ENCODE measurements around the gene HEPN1. TPM values are rescaled to one million over a fixed set of nuclear protein-coding genes. Genes with fewer than 3 reads are reported as not detected.

Gene HEPN1
- total RNA-seq, 2 donors from 2014 or later: not detected

DNA sequence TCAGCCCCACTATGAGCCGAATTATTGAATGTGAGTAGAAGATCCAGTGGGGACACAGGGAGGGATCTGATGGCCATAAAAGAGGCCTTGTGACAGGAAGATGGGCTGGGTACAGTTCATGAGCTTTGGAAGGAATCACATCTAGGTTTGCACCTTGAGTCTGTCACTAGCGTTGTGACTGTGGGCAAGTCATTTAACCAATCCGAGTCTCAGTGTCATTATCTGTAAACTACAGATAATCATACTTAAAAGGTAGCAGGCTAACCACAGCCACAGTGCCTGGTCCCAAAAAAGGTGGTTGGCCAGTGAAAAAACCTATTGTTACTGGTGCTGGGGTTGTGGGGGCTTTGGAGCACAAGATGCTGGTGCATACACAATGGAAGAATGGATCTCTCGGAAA, 3.8 kb downstream of the HEPN1 start:
- Mint-ChIP-seq H3K4me1 (ENCODE audit: low read depth) (peaks cover 12% of the 10 kb centered on the region), H3K4me3 (no peak overlapping the region), H3K9me3 (no peaks in the 10 kb centered on the region), H3K27ac (no peak overlapping the region), H3K27me3 (ENCODE audit: low read depth) (no peaks in the 10 kb centered on the region), H3K36me3 (ENCODE audit: insufficient read depth in 2 of 2) (no peaks in the 10 kb centered on the region)
- no peak for DNase-seq
- ATAC-seq (replicated peaks in 1 of 2): peak; percentile 19 to 28

GRCh38 chr11:124923296-124923695, 4.2 kb downstream of the HEPN1 start:
- Mint-ChIP-seq H3K36me3 (ENCODE audit: insufficient read depth in 2 of 2) (no peaks in the 10 kb centered on the region), H3K4me1 (ENCODE audit: low read depth) (peaks cover 12% of the 10 kb centered on the region), H3K27ac (no peak overlapping the region), H3K4me3 (no peak overlapping the region), H3K27me3 (ENCODE audit: low read depth) (no peaks in the 10 kb centered on the region), H3K9me3 (no peaks in the 10 kb centered on the region)
- no peak for ATAC-seq (replicated peaks in 1 of 2)
- peak in 1 of 2 donors; percentile 5 for DNase-seq

- H3K27me3 Mint-ChIP-seq (ENCODE audit: low read depth): no peaks in the 10 kb centered on the region
- no peak overlapping the region for H3K4me3 Mint-ChIP-seq
- no peaks in the 10 kb centered on the region for H3K9me3 Mint-ChIP-seq
- DNase-seq: no peak
- peaks cover 12% of the 10 kb centered on the region for H3K4me1 Mint-ChIP-seq (ENCODE audit: low read depth)
- no peak overlapping the region for H3K27ac Mint-ChIP-seq
- ATAC-seq (replicated peaks in 1 of 2): no peak
- no peaks in the 10 kb centered on the region for H3K36me3 Mint-ChIP-seq (ENCODE audit: insufficient read depth in 2 of 2)
Measured at GRCh38 chr11:124928942-124929665, 10.1 kb downstream of the HEPN1 start.

- Mint-ChIP-seq H3K36me3 (ENCODE audit: insufficient read depth in 2 of 2) (no peaks in the 10 kb centered on the region), H3K9me3 (no peaks in the 10 kb centered on the region), H3K4me3 (no peak overlapping the region), H3K27me3 (ENCODE audit: low read depth) (no peaks in the 10 kb centered on the region), H3K27ac (no peak overlapping the region), H3K4me1 (ENCODE audit: low read depth) (peaks cover 12% of the 10 kb centered on the region)
- no peak for DNase-seq
- ATAC-seq (replicated peaks in 1 of 2): no peak
Measured at GRCh38 chr11:124930799-124931198, 11.7 kb downstream of the HEPN1 start.

- DNase-seq: no peak
- Mint-ChIP-seq H3K9me3 (no peaks in the 10 kb centered on the region), H3K4me3 (no peak overlapping the region), H3K36me3 (ENCODE audit: insufficient read depth in 2 of 2) (no peaks in the 10 kb centered on the region), H3K27ac (no peak overlapping the region), H3K4me1 (ENCODE audit: low read depth) (peaks cover 12% of the 10 kb centered on the region), H3K27me3 (ENCODE audit: low read depth) (no peaks in the 10 kb centered on the region)
- no peak for ATAC-seq (replicated peaks in 1 of 2)
Measured at GRCh38 chr11:124934862-124935547, 16.0 kb downstream of the HEPN1 start.

DNA sequence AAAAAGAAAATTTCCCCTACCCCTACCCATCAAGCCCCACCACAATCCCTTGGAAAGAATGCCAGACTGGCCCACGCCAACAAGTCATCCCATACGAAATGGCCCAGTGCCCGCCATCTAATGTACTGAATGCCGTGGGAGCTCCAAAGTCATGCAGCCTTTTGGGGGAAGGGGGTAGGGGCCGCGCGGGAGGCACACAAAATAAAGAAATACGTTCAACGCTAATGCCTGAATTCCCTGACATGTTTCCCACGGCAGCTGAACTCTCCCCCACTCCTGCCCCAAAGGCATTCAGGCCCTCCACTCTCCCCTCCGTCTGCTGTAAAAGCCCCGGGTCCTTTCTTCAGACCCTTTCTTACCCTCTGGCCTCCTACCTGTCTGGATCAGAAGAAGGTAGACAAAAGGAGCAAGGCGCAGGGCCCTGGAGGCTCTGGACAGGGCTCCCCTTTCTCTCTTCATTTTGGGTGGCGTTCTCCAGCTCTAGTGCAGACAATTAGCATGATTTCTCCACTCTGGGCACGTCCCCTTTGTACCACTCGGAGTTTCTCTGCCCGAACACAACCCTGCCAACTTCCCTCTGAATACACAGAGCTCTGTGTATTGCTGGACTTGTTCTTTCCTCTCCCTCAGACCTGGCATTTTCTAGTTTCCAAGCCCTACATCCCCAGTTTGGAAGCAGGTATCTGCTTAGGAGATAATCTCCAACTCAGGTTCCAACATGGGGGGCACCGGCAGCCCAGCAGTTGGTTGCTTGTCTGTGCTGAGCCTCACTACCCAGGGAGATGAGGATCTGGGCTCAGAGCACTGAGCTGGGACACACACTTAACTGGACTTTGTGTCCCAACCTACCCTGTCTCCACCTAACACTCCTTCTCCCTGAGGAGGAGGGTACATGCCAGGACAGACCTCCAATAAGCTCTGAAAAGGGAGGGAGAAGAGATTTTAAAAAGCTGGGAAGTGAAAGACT, 16.8 kb downstream of the HEPN1 start, which contains the start of gene HEPACAM:
Gene HEPACAM, minus strand, starts transcription at position 500 of the 967 bp plus-strand sequence. Its CDS starts 41 bp downstream, at position 459.
- Mint-ChIP-seq H3K27me3 (ENCODE audit: low read depth) (no peaks in the 10 kb centered on the region), H3K36me3 (ENCODE audit: insufficient read depth in 2 of 2) (no peaks in the 10 kb centered on the region), H3K4me3 (no peak within 1 kb of the TSS), H3K9me3 (no peaks in the 10 kb centered on the region), H3K27ac (no peak within 1 kb of the TSS), H3K4me1 (ENCODE audit: low read depth) (peaks cover 6% of the 10 kb centered on the region)
- no peak for DNase-seq
- no peak for ATAC-seq (replicated peaks in 1 of 2)

DNA sequence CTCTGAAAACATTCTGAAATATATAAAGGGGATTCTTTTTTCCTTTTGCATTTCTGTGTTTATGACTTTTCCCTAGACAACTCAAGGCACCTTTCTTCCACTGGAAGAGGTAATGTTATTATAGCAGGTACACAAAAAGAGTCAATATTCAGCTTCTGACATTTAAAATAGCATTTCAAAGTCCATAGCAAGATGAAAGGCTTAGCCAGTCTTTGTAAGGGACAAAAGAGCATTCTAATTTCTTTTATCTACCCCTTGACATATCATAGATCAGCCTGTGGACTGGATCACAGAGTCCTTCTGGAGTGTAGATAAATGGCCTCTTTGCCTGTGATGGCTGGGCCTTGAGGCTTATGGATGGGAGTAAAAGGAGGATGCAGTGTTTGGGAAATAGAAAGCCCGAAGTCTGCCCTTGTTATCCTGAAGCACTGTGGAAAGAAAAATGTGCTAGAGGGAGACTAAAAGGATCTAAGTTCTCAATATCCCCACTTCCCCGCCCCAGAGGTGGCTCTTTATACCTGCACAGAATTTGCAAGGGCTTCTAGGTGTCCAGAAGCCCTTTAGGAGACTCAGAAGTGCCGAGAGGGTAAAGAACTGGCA, 18.4 kb downstream of the HEPN1 start:
- H3K27me3 Mint-ChIP-seq (ENCODE audit: low read depth): no peaks in the 10 kb centered on the region

GRCh38 chr11:124938206-124938765, 19.2 kb downstream of the HEPN1 start:
- no peak overlapping the region for H3K4me3 Mint-ChIP-seq
- peaks cover 13% of the 10 kb centered on the region for H3K4me1 Mint-ChIP-seq (ENCODE audit: low read depth)

More for the DNA sequence above, 18.4 kb downstream of the HEPN1 start:
- Mint-ChIP-seq H3K4me3 (no peak overlapping the region), H3K4me1 (ENCODE audit: low read depth) (peaks cover 4% of the 10 kb centered on the region), H3K9me3 (no peaks in the 10 kb centered on the region), H3K27ac (no peak overlapping the region), H3K36me3 (ENCODE audit: insufficient read depth in 2 of 2) (no peaks in the 10 kb centered on the region)
- DNase-seq (no peak), ATAC-seq (replicated peaks in 1 of 2) (no peak)

GRCh38 chr11:124938970-124939369, 19.9 kb downstream of the HEPN1 start:
- H3K36me3 Mint-ChIP-seq (ENCODE audit: insufficient read depth in 2 of 2): no peaks in the 10 kb centered on the region
- DNase-seq: no peak
- H3K4me1 Mint-ChIP-seq (ENCODE audit: low read depth): peaks cover 19% of the 10 kb centered on the region
- no peak overlapping the region for H3K27ac Mint-ChIP-seq
- no peaks in the 10 kb centered on the region for H3K27me3 Mint-ChIP-seq (ENCODE audit: low read depth)
- ATAC-seq (replicated peaks in 1 of 2): no peak
- H3K9me3 Mint-ChIP-seq: no peaks in the 10 kb centered on the region
- no peak overlapping the region for H3K4me3 Mint-ChIP-seq

More at GRCh38 chr11:124938206-124938765, 19.2 kb downstream of the HEPN1 start:
- DNase-seq (no peak), ATAC-seq (replicated peaks in 1 of 2) (no peak)
- Mint-ChIP-seq H3K27ac (no peak overlapping the region), H3K9me3 (no peaks in the 10 kb centered on the region), H3K36me3 (ENCODE audit: insufficient read depth in 2 of 2) (no peaks in the 10 kb centered on the region), H3K27me3 (ENCODE audit: low read depth) (no peaks in the 10 kb centered on the region)

- H3K27me3 Mint-ChIP-seq (ENCODE audit: low read depth): no peaks in the 10 kb centered on the region
- DNase-seq (no peak), ATAC-seq (replicated peaks in 1 of 2) (no peak)
- H3K27ac Mint-ChIP-seq: no peak overlapping the region
- no peaks in the 10 kb centered on the region for H3K36me3 Mint-ChIP-seq (ENCODE audit: insufficient read depth in 2 of 2)
- no peak overlapping the region for H3K4me3 Mint-ChIP-seq
- H3K4me1 Mint-ChIP-seq (ENCODE audit: low read depth): peaks cover 20% of the 10 kb centered on the region
- H3K9me3 Mint-ChIP-seq: no peaks in the 10 kb centered on the region
Measured at GRCh38 chr11:124941703-124942102, 22.7 kb downstream of the HEPN1 start.

DNA sequence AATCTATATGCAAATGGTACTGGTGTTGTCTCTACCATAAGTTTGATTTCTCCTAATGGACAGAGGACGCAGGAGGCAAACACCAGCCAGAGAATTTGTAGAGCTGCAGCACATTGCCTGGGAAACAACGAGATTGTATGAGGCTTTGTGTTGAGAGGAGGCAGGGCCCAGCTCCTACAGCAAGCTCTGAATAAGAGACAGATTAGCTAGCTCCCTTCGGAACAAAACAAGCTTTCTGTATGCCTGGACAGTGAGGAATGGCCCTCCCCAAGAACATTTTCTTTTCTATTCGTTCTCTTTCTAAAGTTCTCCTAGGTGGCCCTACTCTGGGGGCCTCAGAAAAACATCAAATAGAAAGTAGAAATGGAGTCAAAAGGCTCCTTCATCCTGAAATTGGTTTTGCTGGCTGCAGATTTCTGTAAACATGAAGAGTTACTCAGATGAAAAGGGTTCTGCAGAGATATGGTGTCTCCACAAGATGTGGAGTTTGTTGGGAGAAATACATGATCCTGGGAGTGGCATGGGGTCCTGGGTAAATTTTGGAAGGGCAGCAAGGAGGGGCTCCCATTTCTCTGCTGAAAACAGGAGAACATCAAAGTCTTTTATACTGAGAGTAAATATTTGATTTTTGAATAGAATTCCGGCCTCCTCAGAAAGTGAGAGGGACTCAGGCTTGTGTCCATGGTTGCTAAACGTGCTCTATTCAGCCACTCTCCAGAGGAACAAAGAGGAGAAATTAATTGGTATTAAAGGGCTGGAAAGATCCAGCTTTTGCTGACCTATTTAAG, 23.6 kb downstream of the HEPN1 start:
- DNase-seq (no peak), ATAC-seq (replicated peaks in 1 of 2) (no peak)
- Mint-ChIP-seq H3K4me1 (ENCODE audit: low read depth) (peaks cover 20% of the 10 kb centered on the region), H3K9me3 (no peaks in the 10 kb centered on the region), H3K4me3 (no peak overlapping the region), H3K27ac (no peak overlapping the region), H3K27me3 (ENCODE audit: low read depth) (no peaks in the 10 kb centered on the region), H3K36me3 (ENCODE audit: insufficient read depth in 2 of 2) (no peaks in the 10 kb centered on the region)

GRCh38 chr11:124943254-124943616, 24.2 kb downstream of the HEPN1 start:
- no peaks in the 10 kb centered on the region for H3K27me3 Mint-ChIP-seq (ENCODE audit: low read depth)
- peaks cover 20% of the 10 kb centered on the region for H3K4me1 Mint-ChIP-seq (ENCODE audit: low read depth)
- H3K9me3 Mint-ChIP-seq: peaks cover 1 to 4% of the 10 kb centered on the region in 2 donors
- H3K27ac Mint-ChIP-seq: no peak overlapping the region
- H3K36me3 Mint-ChIP-seq (ENCODE audit: insufficient read depth in 2 of 2): peaks cover under 1 to 2% of the 10 kb centered on the region in 2 donors
- ATAC-seq (replicated peaks in 1 of 2) (no peak), DNase-seq (no peak)
- H3K4me3 Mint-ChIP-seq: no peak overlapping the region
